Endothelial cell of umbilical vein (primary cell): ENCODE data around the gene EEFSEC. TPM values are rescaled to one million over a fixed set of nuclear protein-coding genes. Genes with fewer than 3 reads are reported as not detected.

Experiments
- BruUV-seq: library from RNA; stranded (reverse); fragments of 400-500 nt; replicated peaks from 2 replicates; lab custom pipeline; 2021; lab: Mats Ljungman, UMichigan
- CTCF ChIA-PET: fragments of 300-600, 350-600 bp; sonication (Branson Sonifier 250); formaldehyde crosslinking; loops from one replicate; lab custom pipeline; 2021; ENCODE audit warnings: antibody characterized with exemption, inconsistent platforms; lab: Charles Lee
- POLR2A ChIA-PET: fragments of 300-600, 350-600 bp; sonication (Branson Sonifier 250); formaldehyde crosslinking; loops from one replicate; lab custom pipeline; 2021; ENCODE audit warnings: antibody characterized with exemption, inconsistent platforms; lab: Charles Lee
- DNase-seq: peaks from one replicate; pipeline ENCODE4 v3.0.0-alpha.2; 2011; ENCODE audit warnings: low read depth, low spot score
- FAIRE-seq: peaks from 2 replicates; lab custom pipeline; 2011; peaks lifted over from hg19 to GRCh38; lab: Jason Lieb, UNC
- H2AFZ ChIP-seq: 2 replicates; pipeline ENCODE4 v1.6.0; 2012; ENCODE audit warnings: low read depth, low read length, control low read depth, inconsistent platforms
- H3K27ac ChIP-seq: 2 replicates; pipeline ENCODE4 v1.5.1; 2011; ENCODE audit warnings: low read depth, mild to moderate bottlenecking, control low read depth, low read length, moderate library complexity; ENCODE audit not compliant: insufficient read depth
- H3K27me3 ChIP-seq, 2 experiments: 2 replicates each; pipeline versions ENCODE4 v1.6.0 to v1.6.1; 2011; ENCODE audit warnings: low read length in 2 of 2, mixed read lengths in 1 of 2; ENCODE audit not compliant: control insufficient read depth in 2 of 2, insufficient read depth in 2 of 2
- H3K36me3 ChIP-seq, 2 experiments: 2 replicates in 1 of 2; 3 replicates in 1 of 2; pipeline ENCODE4 v1.5.1; 2011; ENCODE audit warnings: low read length in 2 of 2, mild to moderate bottlenecking in 1 of 2, moderate library complexity in 1 of 2; ENCODE audit not compliant: control insufficient read depth in 2 of 2, insufficient read depth in 2 of 2; ENCODE audit errors: extremely low read depth in 1 of 2
- H3K4me1 ChIP-seq: 3 replicates; pipeline ENCODE4 v1.5.1; 2011; ENCODE audit warnings: mild to moderate bottlenecking, low read length; ENCODE audit not compliant: control insufficient read depth, insufficient read depth; ENCODE audit errors: extremely low read depth
- H3K4me2 ChIP-seq: 2 replicates; pipeline ENCODE4 v1.6.1; 2011; ENCODE audit warnings: low read length, control low read depth, mixed read lengths; ENCODE audit not compliant: insufficient read depth
- H3K4me3 ChIP-seq, 3 experiments: fragments of 200-600 bp in 1 of 3; sonication (generic), shearing (Covaris generic) in 1 of 3; replicated peaks in 1 of 3; 2 replicates each; pipeline ENCODE4 v1.5.1; 2011 to 2016; ENCODE audit warnings: control low read depth in 3 of 3, low read length in 3 of 3, mild to moderate bottlenecking in 2 of 3, inconsistent platforms in 1 of 3, low read depth in 1 of 3, moderate library complexity in 1 of 3; ENCODE audit not compliant: insufficient read depth in 1 of 3
- H3K79me2 ChIP-seq: 2 replicates; pipeline ENCODE4 v1.6.0; 2012; ENCODE audit warnings: low read length, inconsistent platforms; ENCODE audit not compliant: control insufficient read depth, insufficient read depth
- H3K9ac ChIP-seq: replicated peaks from 2 replicates; pipeline ENCODE3; 2011; ENCODE audit warnings: low read length, control low read depth; ENCODE audit not compliant: insufficient read depth; ENCODE audit errors: extremely low read depth
- H3K9me1 ChIP-seq: replicated peaks from 3 replicates; pipeline ENCODE4 v1.6.0; 2011; ENCODE audit warnings: mild to moderate bottlenecking, low read length; ENCODE audit not compliant: control insufficient read depth, insufficient read depth; ENCODE audit errors: extremely low read depth
- H3K9me3 ChIP-seq: replicated peaks from 2 replicates; pipeline ENCODE4 v1.5.1; 2012; ENCODE audit warnings: low read length, inconsistent platforms; ENCODE audit not compliant: control insufficient read depth, insufficient read depth
- H4K20me1 ChIP-seq: replicated peaks from 2 replicates; pipeline ENCODE3; 2011; ENCODE audit warnings: mild to moderate bottlenecking, low read length; ENCODE audit not compliant: control insufficient read depth, insufficient read depth; ENCODE audit errors: extremely low read depth
- EZH2 ChIP-seq: IDR thresholded peaks from 2 replicates; pipeline ENCODE4 v1.6.1; 2012; ENCODE audit warnings: borderline replicate concordance, low read depth, mild to moderate bottlenecking, moderate library complexity, low read length, inconsistent platforms; ENCODE audit not compliant: severe bottlenecking
- FOS ChIP-seq: IDR thresholded peaks from 2 replicates; pipeline ENCODE4 v1.6.1; 2011; ENCODE audit warnings: mild to moderate bottlenecking, low read length, moderate library complexity, borderline replicate concordance; ENCODE audit not compliant: insufficient read depth
- GATA2 ChIP-seq: IDR thresholded peaks from 2 replicates; pipeline ENCODE4 v1.7.0; 2011; ENCODE audit warnings: low read depth, mild to moderate bottlenecking, moderate library complexity, mixed read lengths, low read length; ENCODE audit not compliant: insufficient read length, insufficient read depth
- JUN ChIP-seq: IDR thresholded peaks from 2 replicates; pipeline ENCODE4 v1.6.1; 2011; ENCODE audit warnings: borderline replicate concordance, low read depth; ENCODE audit not compliant: insufficient read length, insufficient read depth
- MYC ChIP-seq: IDR thresholded peaks from one replicate; pipeline ENCODE4 v1.6.1; 2011; ENCODE audit warnings: mild to moderate bottlenecking, low read depth, low read length
- POLR2A ChIP-seq: IDR thresholded peaks from 2 replicates; pipeline ENCODE4 v1.6.1; 2012; ENCODE audit warnings: low read depth, mild to moderate bottlenecking, control low read depth, low read length
- POLR2AphosphoS5 ChIP-seq: IDR thresholded peaks from 2 replicates; pipeline ENCODE4 v1.6.1; 2012; ENCODE audit warnings: low read depth, mild to moderate bottlenecking, control low read depth, low read length, moderate library complexity; ENCODE audit not compliant: insufficient read depth
- dilution Hi-C: fragments of 300-500 bp; cut with MboI; formaldehyde crosslinking; loops from one replicate; pipeline ENCODE4 v1.15.0; 2019; ENCODE audit warnings: low sequenced_read_pairs; ENCODE audit not compliant: extremely low pct_ligation_motif_present
- intact Hi-C: fragments of 100-400 bp; cut with micrococcal nuclease; formaldehyde crosslinking; loops from one replicate; pipeline ENCODE4 v1.10.0; 2022
- polyA plus RNA-seq, 4 experiments: library from polyadenylated mRNA; depleted of rRNA in 3 of 4; stranded (reverse) in 3 of 4; unstranded in 1 of 4; fragments of >200 nt; gene quantifications; 2 replicates each; pipeline versions ENCODE4 v1.2.1 to v1.2.3, GENCODE V29; 2011 to 2012; ENCODE audit warnings: missing spikeins in 1 of 4
- total RNA-seq: library from RNA; stranded (reverse); gene quantifications from 2 replicates; pipeline ENCODE4 v1.2.3, GENCODE V29; 2021
- TF ChIP-seq, protein P1 (sequence below): IDR thresholded peaks from 2 replicates; pipeline ENCODE4 v1.6.1; 2011; ENCODE audit not compliant: insufficient read depth, insufficient read length
- TF ChIP-seq, protein P2 (sequence below), 2 donors: IDR thresholded peaks; 1 replicate in 1 of 2; 2 replicates in 1 of 2; pipeline ENCODE4 v1.5.1; 2011; ENCODE audit warnings: low read length in 2 of 2, mild to moderate bottlenecking in 2 of 2, moderate library complexity in 2 of 2, control low read depth in 1 of 2, inconsistent platforms in 1 of 2, low read depth in 1 of 2; ENCODE audit not compliant: insufficient read depth in 1 of 2; ENCODE audit errors: extremely low read depth in 1 of 2

The EEFSEC gene
- total and polyA plus RNA-seq, 2 donors (not counting 3 experiments of a cell fraction or from before 2014, with no cell fraction given): 13.1 to 14.5 TPM

DNA sequence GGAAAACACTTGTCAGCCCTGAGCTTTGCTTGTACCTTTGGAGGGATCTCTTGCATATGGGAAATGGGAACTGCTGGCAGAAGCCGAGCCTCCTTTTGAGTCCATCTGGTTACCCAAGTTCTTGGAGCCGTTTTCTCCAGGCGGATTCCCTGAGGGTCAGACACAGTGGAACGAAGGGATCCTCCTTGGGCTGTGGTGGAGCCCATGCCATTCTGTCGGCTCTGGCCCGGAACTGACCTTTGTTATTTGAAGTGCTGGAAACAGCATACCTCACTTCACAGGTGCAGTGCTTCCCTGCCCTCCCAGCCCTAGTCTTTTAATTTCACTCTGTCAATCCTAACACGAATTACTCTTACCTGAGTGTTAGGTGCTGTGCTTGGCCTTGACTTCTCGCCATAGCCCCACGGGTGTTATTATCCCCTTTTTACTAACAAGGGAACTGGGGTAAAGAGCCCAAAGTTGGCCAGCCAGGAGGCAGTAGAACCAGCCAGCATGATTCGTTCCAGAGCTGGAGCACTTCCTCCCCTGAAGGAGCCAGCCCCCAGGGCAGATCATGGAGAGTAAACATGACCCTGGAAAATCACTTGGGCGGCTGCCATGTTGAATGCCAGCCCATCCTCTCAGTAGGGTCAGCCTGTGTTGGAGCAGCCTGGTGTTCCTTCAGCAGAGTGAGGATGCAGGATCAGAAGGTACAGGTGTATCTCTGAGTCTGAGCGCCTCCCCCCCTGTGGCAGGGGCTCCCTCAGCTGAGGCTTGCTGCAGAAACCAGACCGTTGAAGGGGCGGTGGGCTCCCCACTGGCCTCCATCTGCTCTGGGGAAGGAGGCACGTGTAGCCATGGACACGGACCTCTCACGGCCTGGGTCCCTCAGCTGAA, 170.2 kb downstream of the EEFSEC start:
- no peaks in the 10 kb centered on the region for H3K9me3 ChIP-seq
- H3K9ac ChIP-seq: no peak overlapping the region
- no peaks in the 10 kb centered on the region for H3K4me1 ChIP-seq
- no peak overlapping the region for H3K4me3 ChIP-seq
- no peak overlapping the region for H2AFZ ChIP-seq
- no peaks in the 10 kb centered on the region for H3K79me2 ChIP-seq
- no peaks in the 10 kb centered on the region for H3K27me3 ChIP-seq
- no peaks in the 10 kb centered on the region for H3K9me1 ChIP-seq
- H3K27ac ChIP-seq: no peak overlapping the region
- intact Hi-C loops (loop anchor here (10.0 kb wide), 2 partner anchors 229 to 261 kb away; no protein-coding TSS in a partner anchor), dilution Hi-C loops (no loop called here)
- ChIA-PET POLR2A (no interaction called here), CTCF (interaction anchor here (0.9 to 5.3 kb wide), 11 partner anchors 11 to 261 kb away, joined by 3 to 76 read pairs (median 10); no protein-coding TSS in a partner anchor)
- H3K36me3 ChIP-seq: no peaks in the 10 kb centered on the region
- TF ChIP-seq FOS (no peak), POLR2AphosphoS5 (no peak), GATA2 (no peak), MYC (no peak), EZH2 (no peak), POLR2A (no peak), JUN (no peak)
- TF ChIP-seq, protein P1, sequence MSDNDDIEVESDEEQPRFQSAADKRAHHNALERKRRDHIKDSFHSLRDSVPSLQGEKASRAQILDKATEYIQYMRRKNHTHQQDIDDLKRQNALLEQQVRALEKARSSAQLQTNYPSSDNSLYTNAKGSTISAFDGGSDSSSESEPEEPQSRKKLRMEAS: no peak
- TF ChIP-seq, protein P2, sequence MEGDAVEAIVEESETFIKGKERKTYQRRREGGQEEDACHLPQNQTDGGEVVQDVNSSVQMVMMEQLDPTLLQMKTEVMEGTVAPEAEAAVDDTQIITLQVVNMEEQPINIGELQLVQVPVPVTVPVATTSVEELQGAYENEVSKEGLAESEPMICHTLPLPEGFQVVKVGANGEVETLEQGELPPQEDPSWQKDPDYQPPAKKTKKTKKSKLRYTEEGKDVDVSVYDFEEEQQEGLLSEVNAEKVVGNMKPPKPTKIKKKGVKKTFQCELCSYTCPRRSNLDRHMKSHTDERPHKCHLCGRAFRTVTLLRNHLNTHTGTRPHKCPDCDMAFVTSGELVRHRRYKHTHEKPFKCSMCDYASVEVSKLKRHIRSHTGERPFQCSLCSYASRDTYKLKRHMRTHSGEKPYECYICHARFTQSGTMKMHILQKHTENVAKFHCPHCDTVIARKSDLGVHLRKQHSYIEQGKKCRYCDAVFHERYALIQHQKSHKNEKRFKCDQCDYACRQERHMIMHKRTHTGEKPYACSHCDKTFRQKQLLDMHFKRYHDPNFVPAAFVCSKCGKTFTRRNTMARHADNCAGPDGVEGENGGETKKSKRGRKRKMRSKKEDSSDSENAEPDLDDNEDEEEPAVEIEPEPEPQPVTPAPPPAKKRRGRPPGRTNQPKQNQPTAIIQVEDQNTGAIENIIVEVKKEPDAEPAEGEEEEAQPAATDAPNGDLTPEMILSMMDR (IDR thresholded peaks at IDR 0.05; ENCODE audit: extremely low read depth in 1 of 2, insufficient read depth in 1 of 2, low read depth in 1 of 2, low read length in 2 of 2): no peak
- BruUV-seq: no TSS peak
- H3K4me2 ChIP-seq: no peak overlapping the region
- DNase-seq (no peak), FAIRE-seq (no peak)
- H4K20me1 ChIP-seq: no peaks in the 10 kb centered on the region
